ENCODE measurements around the gene INTS14. TPM values are rescaled to one million over a fixed set of nuclear protein-coding genes. Genes with fewer than 3 reads are reported as not detected.
"Not testable (repeated sequence)": the region's sequence is repeated elsewhere in the genome, so short reads cannot be mapped to it uniquely, and the experiment has no call there.

The INTS14 gene
- total and polyA plus RNA-seq, 4 donors = 14.8 to 38.2 (median 28.8) TPM

GRCh38 chr15:65553691-65554090, 57.2 kb downstream of the INTS14 start:
- H3K4me3 ChIP-seq = no peak overlapping the region
- H3K27me3 ChIP-seq (ENCODE audit: control insufficient read depth in 3 of 3, insufficient read depth in 3 of 3, low read length in 2 of 3) = no peaks in the 10 kb centered on the region
- no peak overlapping the region for H3K27ac ChIP-seq (ENCODE audit: low read depth in 1 of 2, low read length in 1 of 2)
- no peak for TF ChIP-seq CTCF (IDR thresholded peaks at IDR 0.05; ENCODE audit: control extremely low read depth, extremely low read depth)
- WGBS, 2 donors = 96 to 97% methylated on average over 3 of the region's 3 CpGs
- H3K9me3 ChIP-seq (ENCODE audit: control insufficient read depth in 4 of 4, insufficient read depth in 3 of 4, low read length in 3 of 4) = no peaks in the 10 kb centered on the region
- no peak overlapping the region for H3K9ac ChIP-seq (ENCODE audit: insufficient read depth in 1 of 2, low read length in 2 of 2)
- no peak for ATAC-seq (ENCODE audit: insufficient read depth, low FRiP score)
- DNase-seq = no peak
- H3K4me1 ChIP-seq (ENCODE audit: control insufficient read depth in 5 of 5, insufficient read depth in 5 of 5, low read length in 5 of 5) = peaks cover 0 to 5% (median 0%) of the 10 kb centered on the region in 5 donors
- H3K36me3 ChIP-seq (ENCODE audit: control insufficient read depth in 4 of 4, insufficient read depth in 4 of 4, low read length in 4 of 4) = peaks cover 5 to 24% (median 9%) of the 10 kb centered on the region in 4 donors

DNA sequence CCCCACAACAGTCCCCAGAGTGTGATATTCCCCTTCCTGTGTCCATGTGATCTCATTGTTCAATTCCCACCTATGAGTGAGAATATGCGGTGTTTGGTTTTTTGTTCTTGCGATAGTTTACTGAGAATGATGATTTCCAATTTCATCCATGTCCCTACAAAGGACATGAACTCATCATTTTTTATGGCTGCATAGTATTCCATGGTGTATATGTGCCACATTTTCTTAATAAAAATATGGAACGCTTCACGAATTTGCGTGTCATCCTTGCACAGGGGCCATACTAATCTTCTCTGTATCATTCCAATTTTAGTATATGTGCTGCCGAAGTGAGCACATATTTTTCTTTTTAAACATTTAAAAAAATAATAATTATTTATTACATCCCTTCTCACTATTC, 58.1 kb downstream of the INTS14 start:
- WGBS, 2 donors = 98 to 99% methylated on average over 4 of the region's 6 CpGs
- H3K36me3 ChIP-seq (ENCODE audit: control insufficient read depth in 4 of 4, insufficient read depth in 4 of 4, low read length in 4 of 4) = peaks cover 0 to 21% (median 8%) of the 10 kb centered on the region in 4 donors
- H3K4me1 ChIP-seq (ENCODE audit: control insufficient read depth in 5 of 5, insufficient read depth in 5 of 5, low read length in 5 of 5); H3K9me3 ChIP-seq (ENCODE audit: control insufficient read depth in 4 of 4, insufficient read depth in 3 of 4, low read length in 3 of 4); H3K4me3 ChIP-seq; DNase-seq; H3K27ac ChIP-seq (ENCODE audit: low read depth in 1 of 2, low read length in 1 of 2); H3K27me3 ChIP-seq (ENCODE audit: control insufficient read depth in 3 of 3, insufficient read depth in 3 of 3, low read length in 2 of 3); H3K9ac ChIP-seq (ENCODE audit: insufficient read depth in 1 of 2, low read length in 2 of 2); ATAC-seq (ENCODE audit: insufficient read depth, low FRiP score): not testable (repeated sequence)

DNA sequence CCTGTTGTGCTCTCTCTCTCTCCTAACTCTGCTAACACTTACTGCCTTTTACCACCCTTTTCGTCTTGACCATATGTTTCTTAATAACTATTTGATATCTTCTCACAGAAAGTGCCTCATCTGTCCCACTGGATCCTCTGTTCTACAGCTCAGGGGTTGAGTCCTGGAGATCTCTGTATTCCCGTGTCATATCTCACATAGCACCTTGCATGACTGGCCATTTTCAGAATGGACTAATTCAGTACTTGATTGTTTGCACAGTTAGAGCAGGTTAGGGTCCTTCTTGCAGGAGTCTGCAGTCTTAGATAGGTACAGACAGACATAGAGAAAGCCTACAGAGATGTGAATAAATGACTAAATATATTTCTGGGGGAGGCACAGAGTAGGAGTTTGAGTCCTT, 59.7 kb downstream of the INTS14 start:
- Histone ChIP-seq H3K4me1 (ENCODE audit: control insufficient read depth in 5 of 5, insufficient read depth in 5 of 5, low read length in 5 of 5) (peaks cover 0 to 5% (median 0%) of the 10 kb centered on the region in 5 donors), H3K9ac (ENCODE audit: insufficient read depth in 1 of 2, low read length in 2 of 2) (peak overlapping the region in 1 of 2 donors; percentile 36), H3K27ac (ENCODE audit: low read depth in 1 of 2, low read length in 1 of 2) (no peak overlapping the region), H3K36me3 (ENCODE audit: control insufficient read depth in 4 of 4, insufficient read depth in 4 of 4, low read length in 4 of 4) (peaks cover 0 to 10% (median 6%) of the 10 kb centered on the region in 4 donors), H3K4me3 (no peak overlapping the region), H3K9me3 (ENCODE audit: control insufficient read depth in 4 of 4, insufficient read depth in 3 of 4, low read length in 3 of 4) (no peaks in the 10 kb centered on the region), H3K27me3 (ENCODE audit: control insufficient read depth in 3 of 3, insufficient read depth in 3 of 3, low read length in 2 of 3) (no peaks in the 10 kb centered on the region)
- DNase-seq (no peak), ATAC-seq (ENCODE audit: insufficient read depth, low FRiP score) (no peak)
- WGBS, 2 donors = 66 to 75% methylated on average over 2 of the region's 2 CpGs
- TF ChIP-seq CTCF (IDR thresholded peaks at IDR 0.05; ENCODE audit: control extremely low read depth, extremely low read depth) = no peak

- ATAC-seq (ENCODE audit: insufficient read depth, low FRiP score) (no peak), DNase-seq (peak in 1 of 3 donors; percentile 13)
- 53% methylated on average over 3 of the region's 3 CpGs for WGBS, 2 donors
- Histone ChIP-seq H3K9ac (ENCODE audit: insufficient read depth in 1 of 2, low read length in 2 of 2) (no peak overlapping the region), H3K4me3 (no peak overlapping the region), H3K9me3 (ENCODE audit: control insufficient read depth in 4 of 4, insufficient read depth in 3 of 4, low read length in 3 of 4) (no peaks in the 10 kb centered on the region), H3K27ac (ENCODE audit: low read depth in 1 of 2, low read length in 1 of 2) (no peak overlapping the region), H3K36me3 (ENCODE audit: control insufficient read depth in 4 of 4, insufficient read depth in 4 of 4, low read length in 4 of 4) (peaks cover 0 to 8% (median 5%) of the 10 kb centered on the region in 4 donors), H3K27me3 (ENCODE audit: control insufficient read depth in 3 of 3, insufficient read depth in 3 of 3, low read length in 2 of 3) (no peaks in the 10 kb centered on the region), H3K4me1 (ENCODE audit: control insufficient read depth in 5 of 5, insufficient read depth in 5 of 5, low read length in 5 of 5) (peaks cover 0 to 5% (median 0%) of the 10 kb centered on the region in 5 donors)
- TF ChIP-seq CTCF (IDR thresholded peaks at IDR 0.05; ENCODE audit: control extremely low read depth, extremely low read depth) = no peak
These were observed 60.2 kb downstream of the INTS14 start for GRCh38 chr15:65550681-65551098.

DNA sequence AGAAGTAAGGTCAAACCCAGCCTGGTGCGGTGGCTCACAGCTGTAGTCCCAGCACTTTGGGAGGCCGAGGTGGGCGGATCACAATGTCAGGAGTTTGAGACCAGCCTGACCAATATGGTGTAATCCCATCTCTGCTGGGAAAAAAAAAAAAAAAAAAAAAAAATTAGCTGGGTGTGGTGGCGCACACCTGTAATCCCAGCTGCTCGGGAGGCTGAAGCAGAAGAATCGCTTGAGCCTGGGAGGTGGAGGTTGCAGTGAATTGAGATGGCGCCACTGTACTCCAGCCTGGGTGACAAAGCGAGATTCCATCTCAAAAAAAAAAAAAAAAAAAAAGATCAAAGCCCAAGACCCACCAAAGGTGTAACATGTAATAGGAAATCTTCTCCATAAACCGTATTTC, 61.6 kb downstream of the INTS14 start:
- H3K27ac ChIP-seq (ENCODE audit: low read depth in 1 of 2, low read length in 1 of 2); ATAC-seq (ENCODE audit: insufficient read depth, low FRiP score); H3K9me3 ChIP-seq (ENCODE audit: control insufficient read depth in 4 of 4, insufficient read depth in 3 of 4, low read length in 3 of 4); H3K9ac ChIP-seq (ENCODE audit: insufficient read depth in 1 of 2, low read length in 2 of 2); H3K4me3 ChIP-seq; H3K27me3 ChIP-seq (ENCODE audit: control insufficient read depth in 3 of 3, insufficient read depth in 3 of 3, low read length in 2 of 3); DNase-seq; H3K36me3 ChIP-seq (ENCODE audit: control insufficient read depth in 4 of 4, insufficient read depth in 4 of 4, low read length in 4 of 4); H3K4me1 ChIP-seq (ENCODE audit: control insufficient read depth in 5 of 5, insufficient read depth in 5 of 5, low read length in 5 of 5): not testable (repeated sequence)
- 95 to 99% methylated on average over 9 of the region's 9 CpGs for WGBS, 2 donors

Data from lung (tissue), 12 donors.